GM06990 (cell line): ENCODE data around the gene KIF15.

Experiments
- DNase-seq: peaks from one replicate; pipeline ENCODE4 v3.0.0-alpha.2; 2011; ENCODE audit not compliant: insufficient read length; ENCODE audit errors: extremely low read depth
- H3K27me3 ChIP-seq: replicated peaks from 2 replicates; pipeline ENCODE4 v1.6.0; 2011; ENCODE audit warnings: low read length; ENCODE audit not compliant: control insufficient read depth, insufficient read depth
- H3K36me3 ChIP-seq: 2 replicates; pipeline ENCODE4 v1.5.1; 2011; ENCODE audit warnings: low read length; ENCODE audit not compliant: control insufficient read depth, insufficient read depth
- H3K4me3 ChIP-seq: replicated peaks from 2 replicates; pipeline ENCODE4 v1.5.1; 2011; ENCODE audit warnings: low read depth, mild to moderate bottlenecking, control low read depth, low read length
- TF ChIP-seq, protein P1 (sequence below): IDR thresholded peaks from 2 replicates; pipeline ENCODE4 v1.5.1; 2011; ENCODE audit warnings: low read length, control low read depth, mild to moderate bottlenecking, inconsistent platforms; ENCODE audit not compliant: insufficient read depth, poor library complexity, severe bottlenecking

Gene KIF15

DNA sequence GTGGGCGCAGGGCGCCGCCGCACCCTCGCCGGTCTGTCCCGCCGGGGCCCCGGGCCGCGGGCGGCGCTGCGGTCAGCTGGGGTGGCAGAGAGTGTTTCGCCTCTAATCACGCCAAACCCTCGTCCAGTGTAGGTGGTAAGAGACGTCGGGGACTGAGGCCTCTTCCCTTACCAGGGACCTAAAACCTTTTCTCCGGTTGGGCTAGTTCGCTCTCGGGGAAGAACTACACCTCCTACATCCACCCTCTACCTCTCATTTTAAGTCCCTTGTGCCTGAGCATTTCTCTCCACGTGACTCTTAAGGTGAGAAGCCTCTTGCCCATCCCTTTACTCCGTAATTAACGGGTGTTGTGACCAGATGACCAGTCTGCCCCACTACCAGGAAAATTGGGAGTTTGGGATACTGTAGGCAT lies 100.6 kb downstream of the KIF15 start:
- TF ChIP-seq, protein P1, sequence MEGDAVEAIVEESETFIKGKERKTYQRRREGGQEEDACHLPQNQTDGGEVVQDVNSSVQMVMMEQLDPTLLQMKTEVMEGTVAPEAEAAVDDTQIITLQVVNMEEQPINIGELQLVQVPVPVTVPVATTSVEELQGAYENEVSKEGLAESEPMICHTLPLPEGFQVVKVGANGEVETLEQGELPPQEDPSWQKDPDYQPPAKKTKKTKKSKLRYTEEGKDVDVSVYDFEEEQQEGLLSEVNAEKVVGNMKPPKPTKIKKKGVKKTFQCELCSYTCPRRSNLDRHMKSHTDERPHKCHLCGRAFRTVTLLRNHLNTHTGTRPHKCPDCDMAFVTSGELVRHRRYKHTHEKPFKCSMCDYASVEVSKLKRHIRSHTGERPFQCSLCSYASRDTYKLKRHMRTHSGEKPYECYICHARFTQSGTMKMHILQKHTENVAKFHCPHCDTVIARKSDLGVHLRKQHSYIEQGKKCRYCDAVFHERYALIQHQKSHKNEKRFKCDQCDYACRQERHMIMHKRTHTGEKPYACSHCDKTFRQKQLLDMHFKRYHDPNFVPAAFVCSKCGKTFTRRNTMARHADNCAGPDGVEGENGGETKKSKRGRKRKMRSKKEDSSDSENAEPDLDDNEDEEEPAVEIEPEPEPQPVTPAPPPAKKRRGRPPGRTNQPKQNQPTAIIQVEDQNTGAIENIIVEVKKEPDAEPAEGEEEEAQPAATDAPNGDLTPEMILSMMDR, result no peak
- Histone ChIP-seq H3K4me3 (peak overlapping the region; percentile 79), H3K36me3 (peaks cover 3% of the 10 kb centered on the region; the same call in 1 of the 2 replicates), H3K27me3 (no peaks in the 10 kb centered on the region)
- no peak for DNase-seq

DNA sequence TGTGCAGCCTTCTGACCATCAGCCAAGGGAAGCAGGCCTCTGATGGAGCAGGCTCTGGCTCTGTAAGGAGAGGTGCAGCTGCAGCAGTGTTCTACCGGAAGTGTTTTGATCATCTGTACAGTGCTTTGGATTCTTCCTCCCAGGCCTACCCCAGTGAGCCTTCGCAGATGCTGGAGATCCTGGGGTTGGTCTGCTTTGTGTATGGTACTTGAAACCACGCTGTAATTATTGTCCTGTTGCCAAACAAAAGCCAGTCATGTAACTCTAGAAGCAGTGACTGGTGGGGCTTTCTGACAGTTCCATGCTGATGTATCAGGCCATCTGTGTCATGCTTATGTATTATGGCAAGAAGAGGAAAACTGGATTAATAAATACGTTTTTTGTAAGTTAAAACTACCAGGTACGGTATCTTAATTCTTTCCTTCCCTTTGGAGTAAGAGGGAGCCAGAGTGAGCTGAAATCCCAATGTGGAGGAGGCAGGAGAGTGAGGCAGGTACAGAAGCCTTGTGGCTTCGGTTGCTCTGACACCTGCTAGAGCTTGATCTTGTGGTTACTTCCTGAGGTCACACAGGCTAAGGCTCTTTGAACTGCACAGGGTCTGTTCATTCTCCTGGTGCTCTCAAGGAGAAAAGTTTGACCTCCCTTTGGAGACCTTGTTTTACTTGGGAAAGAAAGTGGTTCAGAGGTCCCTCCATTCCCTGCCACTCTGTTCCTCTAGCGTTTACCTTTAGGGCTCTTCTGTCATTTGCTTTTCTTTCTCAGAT lies 103.9 kb downstream of the KIF15 start:
- no peak for DNase-seq
- TF ChIP-seq, protein P1, result no peak
- peaks cover 3% of the 10 kb centered on the region; the same call in 1 of the 2 replicates for H3K36me3 ChIP-seq
- H3K27me3 ChIP-seq, result no peaks in the 10 kb centered on the region
- no peak overlapping the region for H3K4me3 ChIP-seq

DNA sequence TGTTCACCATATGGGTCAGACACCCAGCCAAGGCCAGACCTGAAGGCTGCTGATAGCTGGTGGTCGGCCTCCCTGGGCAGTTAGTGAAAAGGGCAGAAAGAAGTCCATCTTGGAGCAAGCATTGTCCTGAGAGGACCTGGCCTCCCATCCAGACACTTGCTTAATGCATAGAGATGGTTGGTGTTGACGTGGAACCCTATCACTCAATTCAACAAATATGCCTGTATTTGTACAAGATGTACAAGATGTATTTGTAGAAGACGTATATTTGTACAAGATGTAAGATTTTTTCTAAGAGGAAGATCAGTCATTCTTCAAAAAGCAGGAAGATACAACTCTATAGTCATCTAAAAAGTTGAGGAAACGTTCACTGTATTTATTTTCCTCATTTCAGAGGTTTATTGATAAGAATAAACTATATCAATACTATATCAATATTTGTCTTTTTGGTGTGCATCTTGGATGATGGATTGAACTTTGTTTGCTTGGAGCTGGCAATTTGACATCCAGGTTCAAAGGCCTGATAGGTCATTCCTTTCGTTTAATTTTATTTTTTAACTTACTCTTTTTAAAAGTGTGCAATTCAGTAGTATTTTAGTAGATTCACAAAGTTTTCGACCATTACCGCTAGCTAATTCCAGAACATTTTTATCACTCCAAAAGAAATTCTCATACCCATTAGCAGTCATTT lies 106.0 kb downstream of the KIF15 start:
- Histone ChIP-seq H3K4me3 (no peak overlapping the region), H3K36me3 (peaks cover 3% of the 10 kb centered on the region; the same call in 1 of the 2 replicates), H3K27me3 (no peaks in the 10 kb centered on the region)
- TF ChIP-seq, protein P1, result no peak
- no peak for DNase-seq

DNA sequence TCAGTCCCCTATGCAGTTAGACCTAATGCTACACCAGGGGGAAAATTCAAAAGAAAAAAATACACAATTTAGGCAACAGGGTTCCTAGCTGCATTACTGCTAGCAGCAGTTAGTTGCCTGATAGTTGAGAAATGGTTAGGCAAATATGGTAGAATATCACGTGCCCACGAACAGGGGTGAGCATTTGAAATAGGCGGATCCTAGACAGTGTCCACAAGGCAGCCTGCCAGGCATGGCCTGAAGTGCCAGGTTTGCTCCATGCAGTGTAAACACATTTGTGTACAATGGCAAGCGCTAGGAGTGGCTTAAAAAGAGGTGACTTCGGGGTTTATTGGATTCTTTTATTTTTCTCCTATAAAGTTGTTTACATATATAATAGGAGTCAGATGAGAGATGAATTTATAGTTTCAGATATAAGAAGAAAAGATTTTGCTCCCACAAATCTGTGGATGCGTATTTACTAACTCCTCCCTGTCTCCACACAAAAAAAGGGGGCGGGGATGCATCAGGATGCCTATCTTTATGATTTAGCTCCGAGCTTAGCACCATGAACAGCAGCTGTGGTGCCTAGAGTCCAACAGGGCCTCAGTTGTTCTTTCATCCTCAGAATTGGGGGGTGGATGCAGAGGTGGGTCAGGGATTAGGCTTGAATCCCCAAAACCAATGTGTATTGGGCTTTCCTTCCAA lies 108.9 kb downstream of the KIF15 start:
- Histone ChIP-seq H3K27me3 (no peaks in the 10 kb centered on the region), H3K36me3 (no peaks in the 10 kb centered on the region), H3K4me3 (no peak overlapping the region)
- no peak for DNase-seq
- TF ChIP-seq, protein P1, result no peak

DNA sequence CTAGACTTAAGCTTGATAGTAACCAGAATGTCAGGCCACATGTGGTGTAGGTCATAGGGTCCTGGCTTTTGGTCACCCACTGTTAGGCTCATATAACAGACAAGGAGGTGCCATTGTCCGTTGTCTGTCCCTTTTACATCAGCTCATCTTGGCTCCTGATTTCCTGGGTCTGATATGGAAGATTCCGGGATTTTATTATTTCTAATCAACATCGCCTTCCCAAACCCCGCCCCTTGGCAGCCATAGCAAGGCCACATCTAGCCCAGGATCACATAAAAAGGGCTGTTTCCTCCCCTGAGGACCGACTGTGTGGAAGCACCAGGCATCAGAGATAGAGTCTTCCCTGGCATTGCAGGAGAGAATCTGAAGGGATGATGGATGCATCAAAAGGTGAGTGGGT lies 112.7 kb downstream of the KIF15 start, which contains the start of gene TGM4:
TSS of gene TGM4 (plus strand) at position 301 of the 400 bp plus-strand sequence. CDS start at position 372, 71 bp downstream.
- no peak for DNase-seq
- Histone ChIP-seq H3K36me3 (no peaks in the 10 kb centered on the region), H3K4me3 (no peak within 1 kb of the TSS), H3K27me3 (no peaks in the 10 kb centered on the region)
- TF ChIP-seq, protein P1, result no peak
